NCI-H748 (cell line): Measurements from ENCODE around the gene DNAJC18.
"Not testable (repeated sequence)": the region's sequence is repeated elsewhere in the genome, so short reads cannot be mapped to it uniquely, and the experiment has no call there.

Experiments used
- DNase-seq: peaks from one replicate; lab custom pipeline; 2025; ENCODE audit not compliant: unreplicated experiment; lab: John Stamatoyannopoulos, UW

DNAJC18 gene

GRCh38 chr5:139461698-139462097, 22.4 kb upstream of the DNAJC18 start:
- no peak for DNase-seq

DNA sequence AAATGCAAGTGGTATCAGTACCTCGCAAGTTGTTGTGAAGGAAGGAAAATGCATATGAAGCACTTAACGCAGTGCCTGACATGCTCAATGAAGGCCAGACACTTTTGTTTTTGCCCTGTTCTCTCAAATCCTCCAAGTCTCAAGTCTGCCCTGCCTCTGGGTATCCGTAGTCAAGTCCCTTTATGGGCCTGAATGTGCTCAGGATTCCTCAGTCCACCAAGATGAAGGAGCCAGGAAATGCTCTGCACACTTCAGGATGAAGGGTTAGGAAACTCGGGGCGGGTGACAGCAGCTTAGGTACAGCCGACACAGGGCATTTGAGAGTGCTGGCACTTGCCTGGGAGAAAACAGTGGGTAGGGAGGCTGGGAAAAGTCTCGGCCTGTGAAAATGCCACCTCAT, 21.9 kb upstream of the DNAJC18 start:
- no peak for DNase-seq

DNA sequence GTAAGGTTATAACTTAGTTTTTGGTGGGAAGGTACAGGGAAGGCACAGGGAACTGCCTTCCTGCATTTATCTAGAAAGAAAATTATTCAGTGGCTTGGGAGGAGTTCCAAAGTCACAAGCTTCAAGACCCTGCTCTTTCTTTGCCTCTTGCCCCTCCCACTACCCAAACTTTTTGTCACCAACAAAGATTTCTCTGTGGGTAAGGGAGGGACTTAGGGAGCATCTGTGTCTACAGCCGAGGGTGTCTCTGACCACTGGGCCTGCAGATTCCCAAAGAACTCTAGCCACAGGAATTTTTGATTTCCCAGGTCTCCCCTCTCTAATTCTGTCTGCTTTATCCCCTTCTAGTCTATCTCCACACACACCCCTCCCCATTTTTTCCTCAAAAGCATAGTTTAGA, 21.1 kb upstream of the DNAJC18 start:
- no peak for DNase-seq

GRCh38 chr5:139459451-139459934, 20.2 kb upstream of the DNAJC18 start:
- peak; percentile 26 for DNase-seq

DNA sequence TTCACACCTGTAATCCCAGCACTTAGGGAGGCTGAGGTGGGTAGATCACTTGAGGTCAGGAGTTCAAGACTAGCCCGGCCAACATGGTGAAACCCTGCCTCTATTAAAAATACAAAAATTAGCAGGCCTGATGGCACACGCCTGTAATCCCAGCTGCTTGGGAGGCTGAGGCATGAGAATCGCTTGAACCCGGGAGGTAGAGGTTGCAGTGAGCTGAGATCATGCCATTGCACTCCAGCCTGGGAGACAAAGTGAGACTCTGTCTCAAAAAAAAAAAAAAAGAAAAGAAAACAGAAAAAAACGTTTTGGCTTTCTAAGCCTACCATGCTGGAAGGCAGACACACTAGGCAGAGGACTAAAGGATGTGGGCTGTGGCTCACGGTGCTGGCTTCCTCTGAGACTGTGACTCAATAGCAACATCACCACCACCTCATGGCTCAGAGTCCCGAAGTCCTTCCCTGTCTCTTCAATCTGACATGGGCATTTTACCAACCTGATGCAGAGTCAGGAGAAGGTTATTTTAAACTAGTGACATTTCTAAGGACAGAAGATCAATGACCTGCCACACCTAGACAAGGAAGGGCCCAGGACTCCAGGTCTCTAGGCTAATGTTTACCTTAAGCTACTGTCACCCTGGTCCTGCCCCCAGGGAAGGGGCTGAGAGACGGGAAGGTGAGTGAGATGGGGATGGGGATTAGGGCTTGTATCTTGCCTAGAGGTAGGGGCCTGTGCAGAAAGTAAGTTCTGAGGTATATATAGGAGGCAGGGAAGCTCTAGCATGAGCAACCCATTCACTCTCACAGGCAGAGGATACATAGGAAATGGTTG, 19.5 kb upstream of the DNAJC18 start:
- no peak for DNase-seq

DNA sequence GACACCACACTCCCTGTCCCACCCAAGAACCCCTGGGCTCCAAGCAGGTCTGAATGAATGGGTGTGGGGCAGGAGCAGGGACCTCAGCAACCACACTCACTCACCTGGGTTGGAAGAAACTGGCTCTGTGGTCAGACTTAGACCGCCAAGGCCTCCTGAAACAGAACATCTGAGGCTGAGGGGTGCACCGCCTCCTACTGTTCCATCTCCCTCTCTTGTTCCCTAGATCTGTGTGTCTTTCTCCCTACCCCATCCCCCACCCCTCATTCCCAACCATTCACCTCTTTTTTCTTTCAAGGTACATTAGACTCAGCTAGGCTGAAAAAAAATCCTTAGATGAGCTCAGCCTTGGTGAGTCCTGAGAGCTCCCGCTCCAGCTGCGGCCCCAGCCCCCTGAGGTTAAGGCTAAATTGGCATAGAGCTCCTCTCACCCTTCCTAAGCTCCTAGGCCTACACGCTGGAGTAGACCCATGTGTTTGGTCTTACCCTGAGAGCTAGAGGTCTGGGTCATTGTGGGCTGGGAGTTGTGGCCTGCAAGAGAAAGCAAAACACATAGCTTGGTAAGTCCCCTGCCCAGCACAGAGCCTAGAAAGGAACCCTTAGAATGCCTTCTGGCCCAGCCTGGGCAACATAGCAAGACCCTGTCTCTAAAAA, 18.5 kb upstream of the DNAJC18 start:
- DNase-seq: no peak

- no peak for DNase-seq
These were observed 17.9 kb upstream of the DNAJC18 start for GRCh38 chr5:139457241-139457640.

DNA sequence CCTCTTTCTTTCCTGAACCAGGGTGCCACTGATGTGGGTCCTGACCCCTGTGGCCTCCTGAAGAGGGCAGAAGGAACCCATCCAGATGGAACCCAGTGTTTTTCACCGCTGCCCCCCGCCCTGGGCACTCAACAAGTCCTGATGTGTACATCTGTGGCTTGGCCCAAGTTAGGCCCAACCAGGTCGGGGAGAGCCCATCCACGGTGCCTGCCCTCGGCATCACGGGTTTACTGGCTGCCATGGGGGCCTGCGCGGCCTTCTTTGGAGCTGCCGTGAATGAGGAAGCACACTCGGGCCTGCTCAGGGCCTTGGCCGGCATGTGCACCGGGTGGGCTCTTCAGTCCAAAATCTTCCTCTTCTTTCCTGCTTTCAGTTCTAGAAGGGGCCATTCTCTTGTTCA, 17.5 kb upstream of the DNAJC18 start:
- DNase-seq: no peak

GRCh38 chr5:139454568-139455290, 15.4 kb upstream of the DNAJC18 start:
- DNase-seq: no peak

DNA sequence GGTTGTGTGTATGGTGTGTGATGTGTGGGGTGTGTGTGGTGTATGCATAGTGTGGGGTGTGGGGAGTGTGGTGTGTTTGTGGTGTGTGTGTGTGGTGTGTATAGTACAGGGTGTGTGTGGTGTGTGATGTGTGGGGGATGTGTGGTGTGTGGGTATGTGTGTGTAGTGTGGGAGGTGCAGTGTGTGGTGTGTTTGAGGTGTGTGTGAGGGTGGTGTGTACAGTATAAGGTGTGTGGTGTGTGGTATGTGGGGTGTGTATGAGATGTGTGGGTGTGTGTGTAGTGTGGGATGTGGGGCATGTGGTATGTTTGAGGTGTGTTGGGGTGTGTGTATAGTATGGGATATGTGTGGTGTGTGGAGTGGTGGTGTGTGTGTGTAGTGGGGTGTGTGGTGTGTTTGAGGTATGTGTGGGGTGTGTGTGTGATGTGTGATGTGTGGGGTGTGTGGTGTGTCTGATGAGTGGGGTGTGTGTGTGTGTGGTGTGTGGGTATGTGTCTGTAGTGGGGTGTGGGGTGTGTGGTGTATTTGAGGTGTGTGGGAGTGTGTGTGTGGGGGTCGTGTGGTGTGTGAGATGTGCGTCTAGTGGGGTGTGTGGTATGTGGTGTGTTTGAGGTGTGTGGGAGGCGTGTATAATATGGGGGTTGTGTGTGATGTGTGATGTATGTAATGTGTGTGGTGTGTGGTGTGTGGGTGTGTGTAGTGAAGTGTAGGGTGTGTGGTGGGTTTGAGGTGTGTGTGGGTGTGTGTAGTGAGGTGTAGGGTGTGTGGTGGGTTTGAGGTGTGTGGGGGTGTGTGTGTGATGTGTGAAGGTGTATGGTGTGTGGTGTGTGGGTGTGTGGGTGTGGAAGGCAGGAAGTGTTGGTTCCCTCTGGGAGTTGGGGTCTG, 14.6 kb upstream of the DNAJC18 start:
- DNase-seq: no peak

DNA sequence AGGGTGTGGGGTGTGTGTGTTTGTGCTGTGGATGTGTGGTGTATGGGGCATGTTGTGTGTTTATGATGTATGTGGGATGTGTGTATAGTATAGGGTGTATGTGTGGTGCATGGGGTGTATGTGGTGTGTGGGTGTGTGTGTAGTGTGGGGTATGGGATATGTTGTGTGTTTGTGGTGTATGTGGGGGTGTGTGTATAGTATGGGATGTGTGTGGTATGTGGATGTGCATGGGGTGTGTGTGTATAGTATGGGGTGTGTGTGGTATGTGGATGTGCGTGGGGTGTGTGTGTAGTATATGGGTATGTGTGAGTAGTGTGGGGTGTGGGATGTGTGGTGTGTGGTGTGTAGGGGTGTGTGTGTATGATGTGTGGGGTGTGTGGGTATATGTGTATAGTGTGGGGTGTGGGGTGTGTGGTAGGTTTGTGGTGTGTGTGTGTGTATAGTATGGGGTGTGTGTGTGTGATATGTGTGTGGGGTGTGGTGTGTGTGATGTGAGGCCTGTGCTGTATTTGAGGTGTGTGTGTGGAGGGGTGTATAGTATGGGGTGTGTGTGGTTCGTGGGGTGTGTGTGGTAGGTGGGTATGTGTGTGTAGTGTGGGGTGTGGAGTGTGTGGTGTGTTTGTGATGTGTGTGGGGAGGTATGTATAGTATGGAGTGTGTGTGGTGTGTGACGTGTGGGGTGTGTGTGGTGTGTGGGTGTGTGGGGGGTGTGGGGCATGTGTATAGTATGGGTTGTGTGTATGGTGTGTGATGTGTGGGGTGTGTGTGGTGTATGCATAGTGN, 12.7 kb upstream of the DNAJC18 start:
- no peak for DNase-seq

DNA sequence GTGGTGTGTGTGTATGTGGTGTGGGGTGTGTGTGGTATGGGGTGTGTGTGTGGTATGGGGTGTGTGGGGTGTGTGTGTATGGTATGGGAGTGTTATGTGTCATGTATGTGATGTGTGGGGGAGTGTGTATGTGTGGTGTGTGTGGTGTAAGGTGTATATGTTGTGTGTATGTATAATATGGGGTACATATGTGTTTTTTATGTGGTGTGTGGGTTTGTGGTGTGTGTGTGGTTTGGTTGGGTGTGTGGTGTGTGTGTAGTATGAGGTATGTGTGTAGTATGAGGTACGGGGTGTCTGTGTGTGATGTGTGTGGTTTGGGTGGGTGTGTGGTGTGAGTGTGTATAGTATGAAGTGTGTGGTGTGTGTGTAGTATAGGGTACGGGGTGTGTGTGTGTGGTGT, 11.9 kb upstream of the DNAJC18 start:
- DNase-seq: no peak

GRCh38 chr5:139446956-139447779, 7.8 kb upstream of the DNAJC18 start:
- no peak for DNase-seq

DNA sequence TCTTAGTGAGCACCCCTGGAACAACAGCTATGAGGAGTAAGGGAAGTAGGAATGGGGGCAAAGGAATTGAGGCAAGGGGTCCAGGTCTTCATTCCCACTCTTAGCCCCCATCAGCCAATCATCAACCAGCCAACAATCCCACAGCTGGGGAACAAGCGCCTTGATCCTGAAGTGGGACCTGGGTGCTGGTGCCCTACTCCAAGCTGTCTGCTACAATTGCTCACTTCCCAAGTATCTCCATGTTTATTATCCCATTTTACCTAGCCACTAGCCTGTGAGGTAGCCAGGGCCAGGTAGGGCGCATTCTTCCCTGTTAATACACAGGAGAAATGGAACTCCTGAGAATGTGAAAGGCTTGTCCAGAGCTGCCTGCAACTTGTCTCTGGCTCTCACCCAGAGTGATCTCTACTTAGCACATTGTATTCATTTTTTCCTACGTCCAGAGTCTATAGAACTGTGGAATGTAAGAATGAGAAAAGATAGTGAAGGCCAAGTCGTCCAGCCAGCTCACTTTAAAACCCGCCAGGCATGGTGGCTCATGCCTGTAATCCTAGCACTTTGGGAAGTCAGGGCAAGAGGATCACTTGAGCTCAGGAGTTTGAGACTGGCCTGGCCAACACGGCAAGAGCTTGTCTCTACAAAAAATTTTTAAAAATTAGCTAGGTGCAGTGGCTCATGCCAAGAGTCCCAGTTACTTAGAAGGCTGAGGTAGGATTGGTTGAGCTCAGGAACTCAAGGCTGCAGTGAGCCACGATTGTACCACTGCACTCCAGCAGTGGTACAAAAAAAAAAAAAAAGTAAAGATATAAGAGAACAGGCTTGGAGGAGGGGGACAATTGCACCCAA, 6.2 kb upstream of the DNAJC18 start:
- DNase-seq: no peak

- DNase-seq: no peak
These were observed 4.6 kb upstream of the DNAJC18 start for GRCh38 chr5:139443831-139444453.

- not testable (repeated sequence) for DNase-seq
These were observed 1.1 kb upstream of the DNAJC18 start for GRCh38 chr5:139440416-139440815.

GRCh38 chr5:139438707-139439012, 665 bp downstream of the DNAJC18 start:
- DNase-seq: no peak

- no peak for DNase-seq
These were observed 3.6 kb downstream of the DNAJC18 start for GRCh38 chr5:139435676-139436075.
